PC-9 (cell line): ENCODE data around the gene RASEF.

Source experiments
- CTCF ChIP-seq: fragments of 200-600 bp; sonication (generic); conservative IDR thresholded peaks from 2 replicates; pipeline ENCODE4 v1.6.1; 2017; ENCODE audit warnings: mixed run types, antibody characterized with exemption, mild to moderate bottlenecking, moderate library complexity
- EZH2 ChIP-seq: fragments of 200-600 bp; sonication (generic); IDR thresholded peaks from 2 replicates; pipeline ENCODE4 v1.8.0; 2017; ENCODE audit warnings: antibody characterized with exemption, low read depth

GRCh38 chr9:83027153-83027891 lies 35.6 kb downstream of the RASEF start:
- no peak for TF ChIP-seq CTCF
- TF ChIP-seq EZH2, result no peak
